Measurements from ENCODE around the gene MAMLD1.

Gene MAMLD1

DNA sequence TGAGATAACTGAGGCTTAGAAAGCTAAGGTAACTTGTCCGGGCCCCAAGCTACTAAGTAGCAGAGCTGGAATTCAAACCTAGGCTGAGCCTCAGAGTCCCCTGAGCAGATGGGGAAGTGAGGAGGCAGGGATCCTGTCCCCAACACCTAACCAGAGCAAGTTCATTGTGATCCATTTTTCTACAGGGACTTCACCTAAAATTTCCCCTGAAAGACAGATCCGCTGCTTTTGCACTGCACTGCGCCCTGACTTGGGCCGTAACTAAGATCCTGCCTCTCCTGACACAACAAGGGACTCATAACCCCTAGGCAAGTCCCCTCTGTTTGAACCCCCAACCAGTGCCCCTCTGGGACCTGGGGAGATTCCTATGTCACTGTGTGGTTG is 179.7 kb downstream of the MAMLD1 start:
- no peak for DNase-seq

DNA sequence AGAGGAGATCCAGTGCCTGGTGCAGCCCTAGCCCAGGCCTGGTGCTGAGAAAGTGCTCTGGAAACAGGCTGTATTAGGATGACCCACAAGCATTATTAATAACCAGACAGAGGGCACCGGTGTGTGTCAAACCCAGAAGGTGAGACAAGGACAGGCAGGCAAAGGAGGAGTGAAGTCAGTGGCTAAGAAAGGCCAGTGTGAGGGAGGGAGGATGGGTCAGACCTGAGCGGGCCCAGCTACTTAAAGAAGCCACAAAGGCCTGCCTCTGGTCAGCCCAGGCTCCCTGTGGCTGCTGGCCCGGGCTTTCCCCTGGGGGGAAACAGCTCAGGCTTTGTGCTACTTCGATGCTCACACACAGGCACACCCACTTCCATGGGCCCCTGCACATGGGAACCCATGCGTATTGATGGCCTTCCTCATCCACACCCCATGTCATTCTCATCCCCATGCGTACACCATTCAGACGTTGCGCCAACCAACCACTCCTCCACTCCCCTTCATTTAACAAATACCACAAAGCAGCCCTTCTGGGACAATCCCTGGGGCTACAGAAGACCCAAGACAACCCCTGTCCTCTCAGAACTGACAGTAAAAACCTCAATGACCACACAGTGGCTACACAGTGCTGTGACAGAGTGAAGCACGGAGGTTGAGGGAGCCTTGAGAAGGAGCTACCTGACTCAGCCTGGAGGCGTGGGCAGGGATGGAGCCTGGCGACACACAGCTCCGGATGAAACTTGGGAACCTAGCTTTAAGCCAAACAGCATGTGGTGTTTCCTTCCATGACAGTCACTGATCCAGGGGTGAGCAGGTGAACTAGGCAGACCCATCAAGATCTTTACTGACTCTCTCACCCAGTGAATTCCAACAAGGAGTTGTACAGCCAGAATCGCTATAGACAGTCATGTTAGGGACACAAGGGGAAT is 180.4 kb downstream of the MAMLD1 start:
- DNase-seq, result no peak

DNA sequence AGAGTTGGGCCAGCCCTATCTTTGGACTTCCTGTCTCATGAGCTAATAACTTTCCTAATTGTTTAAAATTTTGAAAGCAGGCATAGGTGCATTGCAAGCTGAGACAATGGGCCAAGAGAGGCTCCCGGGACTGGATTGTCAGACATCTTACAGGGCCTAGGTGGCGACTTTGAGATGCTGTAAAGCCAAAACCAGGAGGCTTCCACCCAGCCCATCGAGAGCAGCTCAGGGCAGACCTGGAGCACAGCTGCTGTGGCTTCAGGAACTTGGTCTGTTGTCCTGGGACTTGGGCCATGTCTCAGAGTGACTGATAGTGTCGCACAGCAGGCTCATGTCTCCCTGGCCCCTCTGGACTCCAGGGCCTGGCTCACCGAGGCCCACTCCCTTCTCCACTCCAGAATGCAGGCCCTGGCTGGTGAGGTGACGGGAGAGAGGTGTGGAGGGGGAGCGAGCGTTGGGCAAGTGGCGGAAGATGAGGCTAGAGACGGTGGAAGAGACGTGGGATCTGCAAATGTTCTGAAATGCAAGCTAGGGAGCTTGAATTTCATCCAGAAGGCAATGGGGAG is 181.2 kb downstream of the MAMLD1 start:
- DNase-seq, result peak; percentile 18

DNA sequence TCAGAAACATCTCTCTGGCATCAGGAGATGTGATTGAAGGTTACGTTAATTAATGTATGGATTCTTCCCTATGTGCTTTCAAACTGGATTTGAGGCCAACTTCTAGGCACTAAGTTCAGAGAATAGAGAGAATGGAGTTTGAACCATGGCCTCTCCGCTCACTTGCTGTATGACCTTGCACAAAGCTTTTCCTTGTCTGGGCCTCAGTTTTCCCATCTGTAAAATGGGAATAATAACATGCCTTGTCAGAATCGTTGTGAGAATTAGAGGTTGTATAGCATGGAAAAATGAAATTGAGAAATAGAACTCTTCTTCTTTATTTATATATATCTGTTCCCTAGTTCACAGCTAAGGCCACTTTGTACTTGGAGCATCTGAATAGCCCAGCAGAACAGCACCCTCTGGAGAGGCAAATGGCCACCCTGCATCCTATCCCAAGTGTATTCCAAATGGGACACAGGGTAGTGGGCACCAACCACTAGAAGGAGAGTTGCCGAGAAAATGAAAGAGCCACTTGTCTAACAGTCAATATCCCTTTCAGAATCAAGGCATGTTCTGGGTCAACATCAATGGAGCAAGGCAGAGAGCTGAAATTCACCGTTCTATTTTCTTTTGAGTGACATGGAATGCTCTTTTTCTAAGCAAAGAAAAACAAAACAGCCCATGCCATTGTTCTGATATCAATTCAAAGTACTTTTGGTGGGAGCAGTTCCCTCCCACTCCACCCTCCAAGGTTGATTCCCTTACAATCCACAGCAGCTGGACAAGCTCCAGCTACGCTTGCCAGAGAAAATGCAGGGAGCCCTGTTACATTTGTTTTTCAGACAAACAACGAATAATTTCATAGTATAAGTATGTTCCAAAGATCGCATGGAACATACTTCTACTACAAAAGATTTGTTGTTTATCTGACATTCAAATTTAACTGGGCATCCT is 182.0 kb downstream of the MAMLD1 start:
- DNase-seq, result no peak

DNA sequence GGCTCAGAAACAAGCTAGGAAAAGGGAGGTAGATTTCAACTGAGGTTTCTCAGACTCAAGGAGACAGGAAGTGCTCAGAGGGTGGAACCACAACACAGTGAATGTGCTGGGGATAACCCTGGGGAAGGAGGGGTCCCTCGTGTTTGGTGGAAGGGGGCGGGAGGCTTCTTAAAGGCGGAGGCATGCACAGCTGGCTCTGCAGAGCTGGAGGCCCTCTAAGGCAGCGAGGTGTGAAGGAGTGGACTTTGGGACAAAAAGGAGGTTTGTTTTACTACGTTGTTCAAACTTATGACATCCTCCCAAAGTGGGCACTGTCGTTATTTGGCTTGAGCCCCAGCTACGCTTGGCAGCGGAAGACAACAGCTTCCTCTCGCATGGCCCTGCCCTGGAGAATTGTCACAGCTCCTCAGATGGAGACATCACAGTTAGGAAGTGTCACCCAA is 183.6 kb downstream of the MAMLD1 start:
- DNase-seq, result peak; percentile 30

DNA sequence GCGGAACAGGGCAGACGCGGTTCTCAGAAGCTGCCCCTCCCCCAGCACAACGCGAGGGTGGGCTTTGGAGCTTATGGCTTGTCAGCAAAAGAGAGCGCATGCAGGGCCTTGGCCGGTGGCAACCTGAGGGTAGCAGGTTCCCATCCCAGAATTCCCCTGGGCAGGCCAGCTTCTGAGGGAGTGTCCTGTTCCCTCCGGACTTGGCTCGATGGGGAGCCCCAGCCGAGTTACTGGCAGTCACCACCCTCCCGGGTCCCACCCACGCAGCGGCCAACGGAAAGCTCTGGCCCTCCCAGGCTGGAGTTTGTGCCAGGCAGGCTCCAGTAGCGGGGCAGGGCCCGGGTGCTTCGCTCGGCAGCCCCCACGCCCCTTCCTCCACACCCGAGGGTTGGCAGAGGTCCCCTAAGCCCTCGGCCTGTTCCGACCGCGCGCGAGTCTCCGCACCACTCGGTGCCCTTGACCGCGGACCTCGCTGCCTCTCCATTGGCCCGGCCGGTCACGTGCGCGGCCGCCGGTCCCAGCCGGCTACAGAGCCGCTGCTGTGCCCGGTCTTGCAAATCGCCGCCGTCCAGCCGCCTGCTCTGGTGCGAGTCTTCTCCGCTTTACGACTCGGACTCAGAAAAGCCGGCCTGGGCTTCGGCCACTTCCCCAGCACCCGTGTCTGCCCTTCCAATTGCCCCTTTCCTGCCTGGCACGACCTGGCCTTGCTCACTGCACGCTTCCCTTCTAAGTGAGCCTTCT is 184.4 kb downstream of the MAMLD1 start:
- peak; percentile 32 for DNase-seq

DNA sequence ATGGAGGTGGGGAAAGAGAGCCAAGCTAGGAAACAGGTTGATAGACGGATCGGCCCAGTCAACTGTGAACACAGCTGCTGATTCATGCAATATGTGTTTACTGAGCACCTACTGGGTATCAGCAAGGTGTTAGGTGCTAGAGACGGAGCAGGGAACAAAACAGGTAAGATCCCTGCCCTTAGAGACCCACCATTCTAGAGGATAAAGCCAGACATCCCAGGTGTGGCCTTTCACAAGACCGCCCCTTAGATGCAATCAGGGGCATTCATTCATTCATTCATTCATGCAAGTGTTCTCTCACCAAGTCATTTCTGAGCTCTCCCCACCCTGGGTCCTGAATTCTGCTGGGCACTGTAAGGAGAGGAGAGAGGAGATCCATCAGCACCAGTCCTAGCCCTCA is 185.1 kb downstream of the MAMLD1 start:
- DNase-seq, result no peak

DNA sequence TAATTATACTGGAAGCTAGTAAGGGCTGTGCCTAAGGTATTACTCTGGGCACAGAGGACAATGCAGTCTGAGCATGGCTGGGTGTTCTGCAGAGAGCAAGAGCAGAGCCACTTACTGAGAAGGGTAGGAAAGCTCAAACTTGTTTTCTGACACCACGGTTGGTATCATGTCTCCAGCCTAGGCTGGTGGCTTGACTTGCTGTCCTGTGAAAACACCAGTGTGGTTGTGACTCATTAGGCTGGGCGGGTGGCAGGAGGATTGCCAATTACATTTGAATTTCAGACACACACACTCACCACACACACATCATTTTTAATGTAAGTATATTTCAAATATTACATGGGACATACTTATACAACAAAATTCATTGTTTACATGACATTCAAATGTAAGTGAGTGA is 185.6 kb downstream of the MAMLD1 start:
- peak; percentile 28 for DNase-seq

DNA sequence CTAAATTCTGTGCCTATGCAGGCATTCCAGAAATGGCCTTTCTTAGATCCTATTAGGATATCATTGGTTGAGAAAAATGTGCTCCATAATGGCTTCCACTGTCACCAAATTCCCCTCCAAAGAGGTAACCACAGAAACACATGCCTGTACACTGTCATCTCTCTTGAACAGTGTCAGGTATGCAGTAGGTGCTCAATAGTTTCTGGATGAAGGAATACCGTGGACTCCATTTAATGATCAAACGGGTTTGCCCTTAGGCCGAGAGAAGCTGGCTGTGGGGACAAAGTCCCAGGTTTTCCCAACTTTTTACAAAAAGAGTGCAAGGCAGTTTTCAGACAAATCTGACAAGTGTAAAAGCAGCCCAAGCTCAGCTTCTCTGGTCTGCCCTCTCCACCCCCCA is 188.8 kb downstream of the MAMLD1 start:
- no peak for DNase-seq

DNA sequence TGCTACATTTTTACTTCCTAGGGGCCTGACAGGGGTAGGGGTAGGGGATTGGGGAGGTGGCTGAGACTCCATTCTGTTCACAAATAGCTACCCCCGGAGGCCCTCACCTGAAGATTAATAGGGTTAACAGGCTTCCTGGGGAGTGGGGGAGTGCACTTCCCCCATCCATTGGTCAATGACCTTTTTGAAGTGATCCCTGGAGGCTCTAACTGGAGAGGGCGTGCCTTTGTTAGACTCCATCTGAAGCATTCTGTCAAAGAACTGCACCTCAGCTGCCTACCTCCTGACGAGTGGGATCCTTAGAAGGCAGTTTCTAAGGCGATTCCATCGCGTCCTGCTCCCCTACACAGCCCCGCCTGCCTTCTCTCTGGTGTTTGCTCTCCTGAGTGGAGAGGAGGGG is 195.3 kb downstream of the MAMLD1 start:
- DNase-seq, result no peak
